OCI-LY7 (cell line): Measurements from ENCODE around the gene B3GNT5. TPM values are rescaled to one million over a fixed set of nuclear protein-coding genes. Genes with fewer than 3 reads are reported as not detected.

Source experiments
- BruUV-seq: library from RNA; stranded (reverse); fragments of 400-500 nt; replicated peaks from 2 replicates; lab custom pipeline; 2021; lab: Mats Ljungman, UMichigan
- CTCF ChIA-PET: fragments of 300-600 bp; sonication (Branson Sonifier 250); formaldehyde crosslinking; loops from one replicate; lab custom pipeline; 2022; ENCODE audit warnings: antibody characterized with exemption; ENCODE audit not compliant: unreplicated experiment; lab: Charles Lee
- POLR2A ChIA-PET: fragments of 300-600 bp; sonication (Branson Sonifier 250); formaldehyde crosslinking; loops from one replicate; lab custom pipeline; 2022; ENCODE audit warnings: antibody characterized with exemption; lab: Charles Lee
- DNase-seq: peaks from one replicate; pipeline ENCODE4 v3.0.0-alpha.2; 2015; ENCODE audit warnings: low spot score
- H2AFZ ChIP-seq: fragments of 200-600 bp; sonication (generic), shearing (Covaris generic); 2 replicates; pipeline ENCODE4 v1.6.1; 2014; ENCODE audit warnings: mild to moderate bottlenecking, antibody characterized with exemption, low read length, moderate library complexity
- H3K27ac ChIP-seq: fragments of 200-600 bp; sonication (generic); 2 replicates; pipeline ENCODE4 v1.5.1; 2014; ENCODE audit warnings: mixed run types, low read depth, mild to moderate bottlenecking, moderate library complexity, low read length, inconsistent platforms; ENCODE audit not compliant: poor library complexity, severe bottlenecking
- H3K36me3 ChIP-seq: fragments of 200-600 bp; sonication (generic); 2 replicates; pipeline ENCODE4 v1.6.1; 2014; ENCODE audit warnings: mild to moderate bottlenecking, antibody characterized with exemption, low read length, moderate library complexity, mixed read lengths; ENCODE audit not compliant: insufficient read depth
- H3K4me1 ChIP-seq: fragments of 200-600 bp; sonication (generic); 2 replicates; pipeline ENCODE4 v1.5.1; 2014; ENCODE audit warnings: mild to moderate bottlenecking, low read length; ENCODE audit not compliant: insufficient read depth, poor library complexity, severe bottlenecking
- H3K4me2 ChIP-seq: fragments of 200-600 bp; sonication (generic); 2 replicates; pipeline ENCODE4 v1.6.1; 2014; ENCODE audit warnings: mild to moderate bottlenecking, low read length
- H3K4me3 ChIP-seq: fragments of 200-600 bp; sonication (generic); 2 replicates; pipeline ENCODE4 v1.5.1; 2014; ENCODE audit warnings: mild to moderate bottlenecking, low read depth, low read length; ENCODE audit not compliant: poor library complexity, severe bottlenecking
- H3K79me2 ChIP-seq: fragments of 200-600 bp; sonication (generic); 2 replicates; pipeline ENCODE4 v1.6.1; 2016; ENCODE audit warnings: low read depth, mild to moderate bottlenecking, low read length, moderate library complexity, mixed read lengths; ENCODE audit not compliant: insufficient read depth
- H3K9me2 ChIP-seq: fragments of 200-600 bp; sonication (generic); 2 replicates; pipeline ENCODE4 v1.6.1; 2016; ENCODE audit warnings: mild to moderate bottlenecking, low read length, mixed read lengths; ENCODE audit not compliant: insufficient read depth
- H3K9me3 ChIP-seq: fragments of 200-600 bp; sonication (generic); 2 replicates; pipeline ENCODE4 v1.6.1; 2014; ENCODE audit warnings: mild to moderate bottlenecking, mixed run types, low read length, mixed read lengths
- H4K20me1 ChIP-seq: fragments of 200-600 bp; sonication (generic); 2 replicates; pipeline ENCODE4 v1.6.1; 2014; ENCODE audit warnings: mild to moderate bottlenecking, antibody characterized with exemption, low read length, moderate library complexity, mixed read lengths; ENCODE audit not compliant: insufficient read depth
- EZH2phosphoT487 ChIP-seq: fragments of 200-600 bp; sonication (generic); IDR thresholded peaks from 2 replicates; pipeline ENCODE4 v1.6.1; 2018; ENCODE audit warnings: low read depth, borderline replicate concordance, mild to moderate bottlenecking, mixed run types, antibody characterized with exemption, low read length, moderate library complexity, mixed read lengths
- intact Hi-C: fragments of 100-400 bp; cut with micrococcal nuclease; formaldehyde crosslinking; loops from one replicate; pipeline ENCODE4 v1.10.0; 2022; ENCODE audit not compliant: unreplicated experiment
- total RNA-seq, 2 experiments: library from RNA; depleted of rRNA in 1 of 2; stranded (reverse); fragments of >200 nt in 1 of 2; shearing (Covaris generic) in 1 of 2; gene quantifications; 2 replicates each; pipeline ENCODE4 v1.2.3, GENCODE V29; 2014 to 2022
- TF ChIP-seq, protein P1 (sequence below): fragments of 200-600 bp; sonication (generic); conservative IDR thresholded peaks from 2 replicates; pipeline ENCODE4 v1.5.1; 2014; ENCODE audit warnings: mild to moderate bottlenecking, antibody characterized with exemption, low read length, moderate library complexity, mixed read lengths

The B3GNT5 gene
- total RNA-seq, 2 experiments from 2014 or later, result 0.11 TPM; not detected in 1

DNA sequence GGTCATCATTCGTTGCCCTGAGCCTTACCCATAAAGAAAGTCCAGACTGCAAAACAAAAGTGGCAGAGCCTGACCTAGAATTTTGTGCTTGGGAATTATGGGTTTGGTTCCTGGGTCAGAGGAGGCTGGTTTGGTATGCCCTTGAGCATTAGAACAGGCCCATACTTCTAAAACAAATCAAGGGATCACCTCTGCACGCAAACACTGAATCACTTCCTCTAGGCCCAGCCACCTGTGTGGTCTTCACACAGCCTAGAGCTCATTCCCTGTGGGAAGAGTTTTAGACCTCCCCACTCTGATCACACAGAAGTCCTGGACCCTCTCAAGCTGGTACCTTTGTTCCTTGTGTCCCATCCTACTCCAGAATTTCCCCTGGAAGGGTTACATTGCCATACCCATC is 59.4 kb downstream of the B3GNT5 start:
- Histone ChIP-seq H3K27ac (no peak overlapping the region), H3K9me2 (no peaks in the 10 kb centered on the region), H3K79me2 (no peaks in the 10 kb centered on the region), H3K36me3 (no peaks in the 10 kb centered on the region), H3K4me1 (no peaks in the 10 kb centered on the region), H3K9me3 (no peaks in the 10 kb centered on the region), H2AFZ (no peak overlapping the region), H3K4me2 (no peak overlapping the region), H4K20me1 (no peaks in the 10 kb centered on the region), H3K4me3 (no peak overlapping the region)
- intact Hi-C loops, result no loop called here
- no peak for TF ChIP-seq EZH2phosphoT487
- TF ChIP-seq, protein P1, sequence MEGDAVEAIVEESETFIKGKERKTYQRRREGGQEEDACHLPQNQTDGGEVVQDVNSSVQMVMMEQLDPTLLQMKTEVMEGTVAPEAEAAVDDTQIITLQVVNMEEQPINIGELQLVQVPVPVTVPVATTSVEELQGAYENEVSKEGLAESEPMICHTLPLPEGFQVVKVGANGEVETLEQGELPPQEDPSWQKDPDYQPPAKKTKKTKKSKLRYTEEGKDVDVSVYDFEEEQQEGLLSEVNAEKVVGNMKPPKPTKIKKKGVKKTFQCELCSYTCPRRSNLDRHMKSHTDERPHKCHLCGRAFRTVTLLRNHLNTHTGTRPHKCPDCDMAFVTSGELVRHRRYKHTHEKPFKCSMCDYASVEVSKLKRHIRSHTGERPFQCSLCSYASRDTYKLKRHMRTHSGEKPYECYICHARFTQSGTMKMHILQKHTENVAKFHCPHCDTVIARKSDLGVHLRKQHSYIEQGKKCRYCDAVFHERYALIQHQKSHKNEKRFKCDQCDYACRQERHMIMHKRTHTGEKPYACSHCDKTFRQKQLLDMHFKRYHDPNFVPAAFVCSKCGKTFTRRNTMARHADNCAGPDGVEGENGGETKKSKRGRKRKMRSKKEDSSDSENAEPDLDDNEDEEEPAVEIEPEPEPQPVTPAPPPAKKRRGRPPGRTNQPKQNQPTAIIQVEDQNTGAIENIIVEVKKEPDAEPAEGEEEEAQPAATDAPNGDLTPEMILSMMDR, result no peak
- no TSS peak for BruUV-seq
- ChIA-PET CTCF (no interaction called here), POLR2A (no interaction called here)
- DNase-seq, result no peak

DNA sequence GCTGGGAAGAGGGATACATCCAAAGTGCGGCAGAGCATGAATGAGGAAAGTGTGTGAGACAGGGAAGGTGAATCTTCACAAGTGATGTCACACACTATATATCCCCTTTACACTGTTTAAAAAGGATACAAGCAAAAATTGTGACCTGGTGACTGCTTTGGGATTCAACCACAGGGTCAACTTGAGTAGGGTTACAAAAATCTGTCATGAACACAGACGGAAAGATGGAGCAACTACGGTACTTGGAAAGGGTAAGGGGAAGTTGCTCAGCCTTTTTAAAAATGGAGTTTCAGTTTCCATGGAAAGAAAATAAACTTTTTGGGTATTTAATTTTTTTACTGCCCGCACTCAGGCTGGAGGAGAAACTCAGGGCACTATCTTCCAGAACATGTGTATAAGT is 60.3 kb downstream of the B3GNT5 start:
- no peak overlapping the region for H2AFZ ChIP-seq
- intact Hi-C loops, result no loop called here
- DNase-seq, result no peak
- H3K4me3 ChIP-seq, result no peak overlapping the region
- H3K9me3 ChIP-seq, result no peaks in the 10 kb centered on the region
- POLR2A ChIA-PET, result no interaction called here
- H3K36me3 ChIP-seq, result no peaks in the 10 kb centered on the region
- CTCF ChIA-PET, result no interaction called here
- no TSS peak for BruUV-seq
- H3K79me2 ChIP-seq, result no peaks in the 10 kb centered on the region
- no peak overlapping the region for H3K27ac ChIP-seq
- no peak overlapping the region for H3K4me2 ChIP-seq
- H3K4me1 ChIP-seq, result no peaks in the 10 kb centered on the region
- TF ChIP-seq, protein P1, result no peak
- TF ChIP-seq EZH2phosphoT487, result no peak
- H3K9me2 ChIP-seq, result no peaks in the 10 kb centered on the region
- no peaks in the 10 kb centered on the region for H4K20me1 ChIP-seq

DNA sequence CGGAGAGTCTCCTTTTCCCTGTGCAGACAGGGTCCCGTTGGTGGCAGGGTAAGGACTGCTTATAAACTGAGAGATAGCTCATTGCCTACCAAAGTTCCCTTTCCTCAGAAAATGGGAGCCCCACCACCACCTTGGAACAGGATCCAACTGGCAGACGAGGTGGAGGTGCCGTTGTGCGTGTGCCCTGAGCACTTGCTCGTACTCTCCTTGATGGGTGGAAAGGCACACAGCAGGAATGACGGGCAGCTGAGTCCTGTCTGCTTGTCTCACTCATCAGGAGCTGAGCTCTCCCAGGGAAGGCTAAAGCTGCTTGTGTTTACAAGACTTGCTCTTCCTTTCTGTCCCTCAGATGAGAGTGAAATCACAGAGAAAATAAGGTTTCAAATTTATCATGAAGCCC is 60.7 kb downstream of the B3GNT5 start:
- intact Hi-C loops, result no loop called here
- Histone ChIP-seq H3K79me2 (no peaks in the 10 kb centered on the region), H3K4me2 (no peak overlapping the region), H3K9me2 (no peaks in the 10 kb centered on the region), H3K9me3 (no peaks in the 10 kb centered on the region), H4K20me1 (no peaks in the 10 kb centered on the region), H3K4me3 (no peak overlapping the region), H2AFZ (no peak overlapping the region), H3K27ac (no peak overlapping the region), H3K4me1 (no peaks in the 10 kb centered on the region), H3K36me3 (no peaks in the 10 kb centered on the region)
- POLR2A ChIA-PET, result no interaction called here
- BruUV-seq, result no TSS peak
- CTCF ChIA-PET, result no interaction called here
- TF ChIP-seq, protein P1, result no peak
- TF ChIP-seq EZH2phosphoT487, result no peak
- DNase-seq, result no peak
